Measurements from ENCODE around the gene HOXC6. TPM values are rescaled to one million over a fixed set of nuclear protein-coding genes. Genes with fewer than 3 reads are reported as not detected.

HOXC6 gene
- total and polyA plus RNA-seq, 9 of the 15 experiments (the other 6 are each of a cell fraction or from before 2014, with no cell fraction given) = 0.06 to 4.0 (median 1.4) TPM

DNA sequence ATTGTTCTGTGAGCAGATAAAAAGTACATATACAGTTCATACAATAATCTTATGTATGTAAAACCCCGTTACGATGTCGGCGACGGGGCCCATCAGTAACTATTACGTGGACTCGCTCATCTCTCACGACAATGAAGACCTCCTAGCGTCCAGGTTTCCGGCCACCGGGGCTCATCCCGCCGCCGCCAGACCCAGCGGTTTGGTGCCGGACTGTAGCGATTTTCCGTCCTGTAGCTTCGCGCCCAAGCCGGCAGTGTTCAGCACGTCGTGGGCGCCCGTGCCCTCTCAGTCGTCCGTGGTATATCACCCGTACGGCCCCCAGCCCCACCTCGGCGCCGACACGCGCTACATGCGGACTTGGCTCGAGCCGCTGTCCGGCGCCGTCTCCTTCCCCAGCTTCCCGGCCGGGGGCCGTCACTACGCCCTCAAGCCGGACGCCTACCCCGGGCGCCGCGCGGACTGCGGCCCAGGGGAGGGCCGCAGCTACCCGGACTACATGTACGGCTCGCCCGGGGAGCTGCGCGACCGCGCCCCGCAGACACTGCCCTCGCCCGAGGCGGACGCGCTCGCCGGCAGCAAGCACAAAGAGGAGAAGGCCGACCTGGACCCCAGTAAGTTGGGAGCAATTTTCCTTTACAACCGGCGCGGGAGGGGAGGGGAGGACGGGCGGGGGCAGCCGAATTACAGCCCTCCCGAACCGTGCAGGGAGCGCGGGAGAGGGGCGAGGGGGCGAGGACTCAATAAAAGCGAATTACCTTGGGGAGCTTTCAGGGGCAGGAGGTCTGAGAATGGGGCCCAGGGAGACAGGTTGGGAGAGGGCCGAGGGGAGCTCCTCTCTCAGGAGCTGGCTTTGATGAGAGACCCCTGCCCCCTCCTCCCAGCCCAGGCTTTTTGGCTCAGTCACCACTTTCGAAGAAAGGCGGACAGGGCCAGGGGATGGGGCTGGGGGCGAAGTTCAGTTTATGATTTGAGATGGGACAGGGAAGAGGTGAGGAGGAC lies 27.8 kb upstream of the HOXC6 start, which contains the start of gene HOXC9 (continued):
- TF ChIP-seq, protein P1, sequence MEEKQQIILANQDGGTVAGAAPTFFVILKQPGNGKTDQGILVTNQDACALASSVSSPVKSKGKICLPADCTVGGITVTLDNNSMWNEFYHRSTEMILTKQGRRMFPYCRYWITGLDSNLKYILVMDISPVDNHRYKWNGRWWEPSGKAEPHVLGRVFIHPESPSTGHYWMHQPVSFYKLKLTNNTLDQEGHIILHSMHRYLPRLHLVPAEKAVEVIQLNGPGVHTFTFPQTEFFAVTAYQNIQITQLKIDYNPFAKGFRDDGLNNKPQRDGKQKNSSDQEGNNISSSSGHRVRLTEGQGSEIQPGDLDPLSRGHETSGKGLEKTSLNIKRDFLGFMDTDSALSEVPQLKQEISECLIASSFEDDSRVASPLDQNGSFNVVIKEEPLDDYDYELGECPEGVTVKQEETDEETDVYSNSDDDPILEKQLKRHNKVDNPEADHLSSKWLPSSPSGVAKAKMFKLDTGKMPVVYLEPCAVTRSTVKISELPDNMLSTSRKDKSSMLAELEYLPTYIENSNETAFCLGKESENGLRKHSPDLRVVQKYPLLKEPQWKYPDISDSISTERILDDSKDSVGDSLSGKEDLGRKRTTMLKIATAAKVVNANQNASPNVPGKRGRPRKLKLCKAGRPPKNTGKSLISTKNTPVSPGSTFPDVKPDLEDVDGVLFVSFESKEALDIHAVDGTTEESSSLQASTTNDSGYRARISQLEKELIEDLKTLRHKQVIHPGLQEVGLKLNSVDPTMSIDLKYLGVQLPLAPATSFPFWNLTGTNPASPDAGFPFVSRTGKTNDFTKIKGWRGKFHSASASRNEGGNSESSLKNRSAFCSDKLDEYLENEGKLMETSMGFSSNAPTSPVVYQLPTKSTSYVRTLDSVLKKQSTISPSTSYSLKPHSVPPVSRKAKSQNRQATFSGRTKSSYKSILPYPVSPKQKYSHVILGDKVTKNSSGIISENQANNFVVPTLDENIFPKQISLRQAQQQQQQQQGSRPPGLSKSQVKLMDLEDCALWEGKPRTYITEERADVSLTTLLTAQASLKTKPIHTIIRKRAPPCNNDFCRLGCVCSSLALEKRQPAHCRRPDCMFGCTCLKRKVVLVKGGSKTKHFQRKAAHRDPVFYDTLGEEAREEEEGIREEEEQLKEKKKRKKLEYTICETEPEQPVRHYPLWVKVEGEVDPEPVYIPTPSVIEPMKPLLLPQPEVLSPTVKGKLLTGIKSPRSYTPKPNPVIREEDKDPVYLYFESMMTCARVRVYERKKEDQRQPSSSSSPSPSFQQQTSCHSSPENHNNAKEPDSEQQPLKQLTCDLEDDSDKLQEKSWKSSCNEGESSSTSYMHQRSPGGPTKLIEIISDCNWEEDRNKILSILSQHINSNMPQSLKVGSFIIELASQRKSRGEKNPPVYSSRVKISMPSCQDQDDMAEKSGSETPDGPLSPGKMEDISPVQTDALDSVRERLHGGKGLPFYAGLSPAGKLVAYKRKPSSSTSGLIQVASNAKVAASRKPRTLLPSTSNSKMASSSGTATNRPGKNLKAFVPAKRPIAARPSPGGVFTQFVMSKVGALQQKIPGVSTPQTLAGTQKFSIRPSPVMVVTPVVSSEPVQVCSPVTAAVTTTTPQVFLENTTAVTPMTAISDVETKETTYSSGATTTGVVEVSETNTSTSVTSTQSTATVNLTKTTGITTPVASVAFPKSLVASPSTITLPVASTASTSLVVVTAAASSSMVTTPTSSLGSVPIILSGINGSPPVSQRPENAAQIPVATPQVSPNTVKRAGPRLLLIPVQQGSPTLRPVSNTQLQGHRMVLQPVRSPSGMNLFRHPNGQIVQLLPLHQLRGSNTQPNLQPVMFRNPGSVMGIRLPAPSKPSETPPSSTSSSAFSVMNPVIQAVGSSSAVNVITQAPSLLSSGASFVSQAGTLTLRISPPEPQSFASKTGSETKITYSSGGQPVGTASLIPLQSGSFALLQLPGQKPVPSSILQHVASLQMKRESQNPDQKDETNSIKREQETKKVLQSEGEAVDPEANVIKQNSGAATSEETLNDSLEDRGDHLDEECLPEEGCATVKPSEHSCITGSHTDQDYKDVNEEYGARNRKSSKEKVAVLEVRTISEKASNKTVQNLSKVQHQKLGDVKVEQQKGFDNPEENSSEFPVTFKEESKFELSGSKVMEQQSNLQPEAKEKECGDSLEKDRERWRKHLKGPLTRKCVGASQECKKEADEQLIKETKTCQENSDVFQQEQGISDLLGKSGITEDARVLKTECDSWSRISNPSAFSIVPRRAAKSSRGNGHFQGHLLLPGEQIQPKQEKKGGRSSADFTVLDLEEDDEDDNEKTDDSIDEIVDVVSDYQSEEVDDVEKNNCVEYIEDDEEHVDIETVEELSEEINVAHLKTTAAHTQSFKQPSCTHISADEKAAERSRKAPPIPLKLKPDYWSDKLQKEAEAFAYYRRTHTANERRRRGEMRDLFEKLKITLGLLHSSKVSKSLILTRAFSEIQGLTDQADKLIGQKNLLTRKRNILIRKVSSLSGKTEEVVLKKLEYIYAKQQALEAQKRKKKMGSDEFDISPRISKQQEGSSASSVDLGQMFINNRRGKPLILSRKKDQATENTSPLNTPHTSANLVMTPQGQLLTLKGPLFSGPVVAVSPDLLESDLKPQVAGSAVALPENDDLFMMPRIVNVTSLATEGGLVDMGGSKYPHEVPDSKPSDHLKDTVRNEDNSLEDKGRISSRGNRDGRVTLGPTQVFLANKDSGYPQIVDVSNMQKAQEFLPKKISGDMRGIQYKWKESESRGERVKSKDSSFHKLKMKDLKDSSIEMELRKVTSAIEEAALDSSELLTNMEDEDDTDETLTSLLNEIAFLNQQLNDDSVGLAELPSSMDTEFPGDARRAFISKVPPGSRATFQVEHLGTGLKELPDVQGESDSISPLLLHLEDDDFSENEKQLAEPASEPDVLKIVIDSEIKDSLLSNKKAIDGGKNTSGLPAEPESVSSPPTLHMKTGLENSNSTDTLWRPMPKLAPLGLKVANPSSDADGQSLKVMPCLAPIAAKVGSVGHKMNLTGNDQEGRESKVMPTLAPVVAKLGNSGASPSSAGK (IDR thresholded peaks at IDR 0.05) = peak; percentile 92
- TF ChIP-seq ZNF263 (CRISPR knock-in tag; IDR thresholded peaks at IDR 0.05; ENCODE audit: borderline replicate concordance) = peak; percentile 64
- peak; percentile 32 to 58; a peak in 2 of 4 replicates for TF ChIP-seq NONO (IDR thresholded peaks at IDR 0.05; ENCODE audit: low read depth in 2 of 2, low read length in 1 of 2)
- TF ChIP-seq, protein P2, sequence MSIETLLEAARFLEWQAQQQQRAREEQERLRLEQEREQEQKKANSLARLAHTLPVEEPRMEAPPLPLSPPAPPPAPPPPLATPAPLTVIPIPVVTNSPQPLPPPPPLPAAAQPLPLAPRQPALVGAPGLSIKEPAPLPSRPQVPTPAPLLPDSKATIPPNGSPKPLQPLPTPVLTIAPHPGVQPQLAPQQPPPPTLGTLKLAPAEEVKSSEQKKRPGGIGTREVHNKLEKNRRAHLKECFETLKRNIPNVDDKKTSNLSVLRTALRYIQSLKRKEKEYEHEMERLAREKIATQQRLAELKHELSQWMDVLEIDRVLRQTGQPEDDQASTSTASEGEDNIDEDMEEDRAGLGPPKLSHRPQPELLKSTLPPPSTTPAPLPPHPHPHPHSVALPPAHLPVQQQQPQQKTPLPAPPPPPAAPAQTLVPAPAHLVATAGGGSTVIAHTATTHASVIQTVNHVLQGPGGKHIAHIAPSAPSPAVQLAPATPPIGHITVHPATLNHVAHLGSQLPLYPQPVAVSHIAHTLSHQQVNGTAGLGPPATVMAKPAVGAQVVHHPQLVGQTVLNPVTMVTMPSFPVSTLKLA (conservative IDR thresholded peaks at IDR 0.05) = 0 out of 4 replicates have a peak, but pooled peaks of 1 of the 2 experiments have one; percentile 47
- TF ChIP-seq, protein P3, sequence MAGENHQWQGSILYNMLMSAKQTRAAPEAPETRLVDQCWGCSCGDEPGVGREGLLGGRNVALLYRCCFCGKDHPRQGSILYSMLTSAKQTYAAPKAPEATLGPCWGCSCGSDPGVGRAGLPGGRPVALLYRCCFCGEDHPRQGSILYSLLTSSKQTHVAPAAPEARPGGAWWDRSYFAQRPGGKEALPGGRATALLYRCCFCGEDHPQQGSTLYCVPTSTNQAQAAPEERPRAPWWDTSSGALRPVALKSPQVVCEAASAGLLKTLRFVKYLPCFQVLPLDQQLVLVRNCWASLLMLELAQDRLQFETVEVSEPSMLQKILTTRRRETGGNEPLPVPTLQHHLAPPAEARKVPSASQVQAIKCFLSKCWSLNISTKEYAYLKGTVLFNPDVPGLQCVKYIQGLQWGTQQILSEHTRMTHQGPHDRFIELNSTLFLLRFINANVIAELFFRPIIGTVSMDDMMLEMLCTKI (IDR thresholded peaks at IDR 0.05; ENCODE audit: partially characterized antibody) = no peak
- peak; percentile 57 for TF ChIP-seq SAP30 (IDR thresholded peaks at IDR 0.05; ENCODE audit: borderline replicate concordance, insufficient read depth, low read depth, low read length, poor library complexity, severe bottlenecking)
